Prostate gland (tissue), 2 donors: ENCODE results near the gene KRTAP2-4. TPM values are rescaled to one million over a fixed set of nuclear protein-coding genes. Genes with fewer than 3 reads are reported as not detected.
"Not testable (repeated sequence)": the region's sequence is repeated elsewhere in the genome, so short reads cannot be mapped to it uniquely, and the experiment has no call there.

Experiments
- DNase-seq: peaks from one replicate; pipeline ENCODE4 v3.0.0-alpha.2; 2019; ENCODE audit warnings: low spot score
- H3K27ac ChIP-seq, 2 donors: fragments of 200-600 bp; sonication (generic); 2 replicates each; pipeline ENCODE4 v1.5.1; 2017 to 2019
- H3K27me3 ChIP-seq: fragments of 200-600 bp; sonication (generic); replicated peaks from 2 replicates; pipeline ENCODE4 v1.5.1; 2019; ENCODE audit not compliant: insufficient read depth
- H3K36me3 ChIP-seq, 2 donors: fragments of 200-600 bp; sonication (generic); 1 replicate in 1 of 2; 2 replicates in 1 of 2; pipeline versions ENCODE4 v1.5.1 to v1.8.1; 2017 to 2019
- H3K4me1 ChIP-seq: fragments of 200-600 bp; sonication (generic); replicated peaks from 2 replicates; pipeline ENCODE4 v1.5.1; 2019
- H3K4me3 ChIP-seq, 2 donors: fragments of 200-600 bp; sonication (generic); 2 replicates each; pipeline ENCODE4 v1.5.1; 2017 to 2019
- H3K9me3 ChIP-seq: fragments of 200-600 bp; sonication (generic); 2 replicates; pipeline ENCODE4 v1.5.1; 2017
- POLR2A ChIP-seq: fragments of 450-650 bp; IDR thresholded peaks from one replicate; pipeline ENCODE4 v1.6.1; 2016; ENCODE audit warnings: antibody characterized with exemption, mild to moderate bottlenecking
- POLR2AphosphoS5 ChIP-seq: sonication (generic); formaldehyde crosslinking; IDR thresholded peaks from one replicate; pipeline ENCODE4 v1.6.1; 2017; ENCODE audit warnings: antibody characterized with exemption
- WGBS: methylation state at CpG from one replicate; pipeline ENCODE4 v1.1.5; 2018; 5-methylcytosine and 5-hydroxymethylcytosine counted together
- intact Hi-C: fragments of 100-400 bp; cut with DNase I; formaldehyde crosslinking; loops from one replicate; pipeline ENCODE4 v1.14.2; 2022
- total RNA-seq, 2 donors: library from RNA; depleted of rRNA; stranded (reverse); fragments of >200 nt; gene quantifications; one replicate each; pipeline ENCODE4 v1.1.0, GENCODE V29; 2016
- TF ChIP-seq, protein P1 (sequence below), 4 experiments: fragments of 200-600 bp in 2 of 4; fragments of 450-650 bp in 2 of 4; sonication (generic) in 2 of 4; IDR thresholded peaks; 1 replicate in 3 of 4; 2 replicates in 1 of 4; pipeline ENCODE4 v1.5.1; 2016 to 2019; ENCODE audit warnings: antibody characterized with exemption in 4 of 4, mild to moderate bottlenecking in 2 of 4, moderate library complexity in 2 of 4

KRTAP2-4 gene
- total RNA-seq, 2 donors from 2014 or later: not detected

DNA sequence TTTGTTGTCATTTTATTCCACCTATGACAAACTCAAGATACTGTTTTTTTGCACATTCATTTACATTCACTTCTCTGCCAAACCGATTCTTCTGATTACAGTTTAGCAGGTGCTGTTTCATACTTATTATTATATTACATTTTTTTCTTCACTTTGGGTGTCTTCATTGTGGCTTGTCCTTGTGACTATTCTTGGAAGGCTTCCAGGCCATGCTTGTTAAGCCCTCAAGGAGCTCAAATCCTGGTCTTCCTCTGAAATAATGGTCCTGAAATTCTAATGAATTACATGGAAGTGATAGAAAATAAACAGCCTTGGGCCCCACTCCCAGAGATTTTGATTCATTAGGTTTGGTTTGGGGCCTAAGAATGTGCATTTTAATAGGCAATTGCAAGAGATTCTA, 1.4 kb downstream of the KRTAP2-4 start:
- intact Hi-C loops: no loop called here
- H3K27me3 ChIP-seq: no peaks in the 10 kb centered on the region
- 94% methylated on average over 1 of the region's 1 CpG for WGBS
- H3K27ac ChIP-seq: no peak overlapping the region
- TF ChIP-seq POLR2AphosphoS5: no peak
- TF ChIP-seq POLR2A: no peak
- TF ChIP-seq, protein P1, sequence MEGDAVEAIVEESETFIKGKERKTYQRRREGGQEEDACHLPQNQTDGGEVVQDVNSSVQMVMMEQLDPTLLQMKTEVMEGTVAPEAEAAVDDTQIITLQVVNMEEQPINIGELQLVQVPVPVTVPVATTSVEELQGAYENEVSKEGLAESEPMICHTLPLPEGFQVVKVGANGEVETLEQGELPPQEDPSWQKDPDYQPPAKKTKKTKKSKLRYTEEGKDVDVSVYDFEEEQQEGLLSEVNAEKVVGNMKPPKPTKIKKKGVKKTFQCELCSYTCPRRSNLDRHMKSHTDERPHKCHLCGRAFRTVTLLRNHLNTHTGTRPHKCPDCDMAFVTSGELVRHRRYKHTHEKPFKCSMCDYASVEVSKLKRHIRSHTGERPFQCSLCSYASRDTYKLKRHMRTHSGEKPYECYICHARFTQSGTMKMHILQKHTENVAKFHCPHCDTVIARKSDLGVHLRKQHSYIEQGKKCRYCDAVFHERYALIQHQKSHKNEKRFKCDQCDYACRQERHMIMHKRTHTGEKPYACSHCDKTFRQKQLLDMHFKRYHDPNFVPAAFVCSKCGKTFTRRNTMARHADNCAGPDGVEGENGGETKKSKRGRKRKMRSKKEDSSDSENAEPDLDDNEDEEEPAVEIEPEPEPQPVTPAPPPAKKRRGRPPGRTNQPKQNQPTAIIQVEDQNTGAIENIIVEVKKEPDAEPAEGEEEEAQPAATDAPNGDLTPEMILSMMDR (IDR thresholded peaks at IDR 0.05): no peak
- no peaks in the 10 kb centered on the region for H3K9me3 ChIP-seq
- no peaks in the 10 kb centered on the region for H3K36me3 ChIP-seq
- no peak overlapping the region for H3K4me3 ChIP-seq
- no peak for DNase-seq
- no peaks in the 10 kb centered on the region for H3K4me1 ChIP-seq

DNA sequence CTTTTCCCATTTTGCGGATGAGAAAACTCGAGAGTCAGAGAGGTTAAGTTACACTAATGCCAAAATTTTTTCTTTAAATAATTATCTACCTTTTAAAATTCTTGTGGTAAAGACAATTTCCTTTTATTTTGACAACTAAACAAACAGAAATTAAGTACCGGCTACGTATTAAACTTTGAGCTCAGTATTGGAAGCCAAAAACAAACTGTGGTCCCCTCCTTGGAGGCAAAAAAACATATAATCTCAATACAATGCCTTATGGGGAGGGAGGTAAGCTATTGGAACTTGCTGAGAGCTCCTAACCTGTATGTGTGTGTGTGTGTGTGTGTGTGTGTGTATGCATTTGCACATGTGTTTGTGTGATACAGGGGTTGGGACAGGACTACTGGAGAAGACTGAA, 2.2 kb downstream of the KRTAP2-4 start:
- H3K27me3 ChIP-seq: no peaks in the 10 kb centered on the region
- intact Hi-C loops: no loop called here
- 50% methylated on average over 4 of the region's 4 CpGs for WGBS
- DNase-seq: no peak
- no peak for TF ChIP-seq POLR2AphosphoS5
- no peak for TF ChIP-seq POLR2A
- TF ChIP-seq, protein P1 (IDR thresholded peaks at IDR 0.05): no peak
- no peak overlapping the region for H3K4me3 ChIP-seq
- no peaks in the 10 kb centered on the region for H3K36me3 ChIP-seq
- no peak overlapping the region for H3K27ac ChIP-seq
- no peaks in the 10 kb centered on the region for H3K9me3 ChIP-seq
- H3K4me1 ChIP-seq: no peaks in the 10 kb centered on the region

DNA sequence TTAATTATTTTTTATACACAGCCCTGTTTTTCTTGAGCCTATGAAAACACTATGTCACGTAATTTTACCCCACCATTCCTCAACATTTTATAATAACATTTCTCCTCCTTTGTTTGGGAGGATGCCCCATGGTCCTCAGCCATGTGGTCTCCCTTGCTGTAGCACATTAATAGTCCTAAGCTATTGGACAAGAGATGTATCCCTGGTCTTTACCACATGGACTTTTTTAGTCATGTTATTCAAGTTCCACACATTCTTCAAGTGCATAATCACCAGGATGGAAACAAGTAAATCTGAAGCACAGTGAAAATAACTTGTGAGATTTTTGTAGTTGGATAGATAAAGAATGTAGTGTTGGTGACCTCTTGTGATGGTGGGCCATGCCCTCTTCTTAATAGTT, 3.7 kb downstream of the KRTAP2-4 start:
- TF ChIP-seq, protein P1 (IDR thresholded peaks at IDR 0.05): no peak
- no peak for TF ChIP-seq POLR2A
- no peak for TF ChIP-seq POLR2AphosphoS5
- H3K9me3 ChIP-seq: no peaks in the 10 kb centered on the region
- H3K27me3 ChIP-seq: no peaks in the 10 kb centered on the region
- 57% methylated on average over 1 of the region's 1 CpG for whole genome bisulfite sequencing
- no peak overlapping the region for H3K4me3 ChIP-seq
- intact Hi-C loops: no loop called here
- H3K27ac ChIP-seq: no peak overlapping the region
- no peaks in the 10 kb centered on the region for H3K36me3 ChIP-seq
- H3K4me1 ChIP-seq: no peaks in the 10 kb centered on the region
- DNase-seq: no peak

DNA sequence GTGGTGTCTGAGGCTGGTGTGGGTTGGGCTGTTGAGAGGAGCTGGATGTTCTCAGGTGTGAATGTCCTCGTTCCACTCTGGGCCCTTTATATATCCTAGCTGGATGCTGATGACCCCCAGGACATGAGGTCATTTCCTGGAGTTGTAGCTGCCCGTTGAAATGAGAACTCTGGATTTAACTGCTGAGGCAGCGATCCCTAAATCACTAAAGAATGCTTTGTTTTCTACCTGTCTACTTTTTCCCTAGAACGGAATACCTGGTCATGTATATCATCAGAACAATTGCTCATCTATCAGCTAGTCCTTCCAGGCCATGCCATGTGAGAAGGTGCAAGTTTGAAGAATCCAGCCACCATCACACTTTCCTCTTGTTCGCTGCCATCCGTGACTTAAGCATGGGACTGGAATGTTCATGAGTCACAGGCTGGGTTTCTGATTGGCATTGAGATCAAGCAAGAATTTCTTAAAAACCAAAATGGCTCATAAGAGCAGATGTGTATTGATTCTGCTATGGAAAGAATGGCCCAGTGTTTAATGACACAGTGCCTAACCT, 5.6 kb downstream of the KRTAP2-4 start, which contains the start of gene KRTAP2-3:
TSS of gene KRTAP2-3 (minus strand) at position 63 of the 553 bp plus-strand sequence. CDS start 64 bp downstream, outside the sequence.
- intact Hi-C loops: no loop called here
- DNase-seq: no peak
- Histone ChIP-seq H3K9me3 (no peaks in the 10 kb centered on the region), H3K27me3 (no peaks in the 10 kb centered on the region), H3K4me3 (no peak within 1 kb of the TSS), H3K27ac (no peak within 1 kb of the TSS), H3K36me3 (no peaks in the 10 kb centered on the region), H3K4me1 (no peaks in the 10 kb centered on the region)
- TF ChIP-seq POLR2AphosphoS5: no peak
- TF ChIP-seq, protein P1 (IDR thresholded peaks at IDR 0.05): no peak
- TF ChIP-seq POLR2A: no peak
- WGBS: 72% methylated on average over 6 of the region's 6 CpGs

DNA sequence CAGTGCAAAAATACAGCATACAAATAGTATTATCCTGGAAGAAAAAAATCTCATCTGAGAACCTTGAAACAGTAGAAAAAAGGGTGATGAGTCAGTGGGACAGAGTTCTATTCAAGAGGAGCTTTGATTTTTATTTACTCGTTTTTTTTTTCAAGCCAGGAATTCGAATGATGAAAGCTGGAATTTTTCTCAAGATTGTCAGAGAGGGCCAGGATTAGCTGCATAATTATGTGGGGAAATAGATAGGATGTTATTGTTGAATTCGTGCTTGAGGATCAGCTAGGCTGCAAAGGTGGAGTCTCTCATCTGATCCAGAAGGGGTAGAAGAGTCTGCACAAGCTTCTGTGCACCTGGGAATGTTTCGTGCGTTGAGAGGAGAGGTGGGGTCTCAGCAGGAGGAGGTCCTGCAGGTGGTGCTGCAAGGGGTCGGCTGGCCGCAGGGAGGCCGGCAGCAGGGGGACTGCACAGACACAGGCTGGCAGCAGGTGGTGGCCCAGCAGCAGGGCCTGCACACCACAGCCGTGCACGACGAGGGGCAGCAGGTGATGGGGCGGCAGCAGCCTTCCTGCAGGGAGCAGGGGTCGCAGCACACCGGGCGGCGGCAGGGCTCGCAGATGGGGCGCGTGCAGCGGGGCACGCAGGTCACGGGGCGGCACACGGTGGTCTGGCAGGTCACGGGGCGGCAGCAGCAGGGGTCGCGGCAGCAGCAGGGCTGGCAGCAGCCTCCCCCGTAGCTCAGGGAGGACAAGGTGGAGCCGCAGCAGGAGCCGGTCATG, 6.2 kb downstream of the KRTAP2-4 start:
- H3K9me3 ChIP-seq, H3K4me3 ChIP-seq, H3K27me3 ChIP-seq, H3K36me3 ChIP-seq, DNase-seq, intact Hi-C loops, H3K27ac ChIP-seq, H3K4me1 ChIP-seq: not testable (repeated sequence)
- 55% methylated on average over 8 of the region's 31 CpGs for WGBS
